ENCODE results near the gene ZNF684. TPM values are rescaled to one million over a fixed set of nuclear protein-coding genes. Genes with fewer than 3 reads are reported as not detected.
"Not testable (repeated sequence)": the region's sequence is repeated elsewhere in the genome, so short reads cannot be mapped to it uniquely, and the experiment has no call there.

The ZNF684 gene
- total RNA-seq, 1 donor from 2014 or later = 1.3 TPM

DNA sequence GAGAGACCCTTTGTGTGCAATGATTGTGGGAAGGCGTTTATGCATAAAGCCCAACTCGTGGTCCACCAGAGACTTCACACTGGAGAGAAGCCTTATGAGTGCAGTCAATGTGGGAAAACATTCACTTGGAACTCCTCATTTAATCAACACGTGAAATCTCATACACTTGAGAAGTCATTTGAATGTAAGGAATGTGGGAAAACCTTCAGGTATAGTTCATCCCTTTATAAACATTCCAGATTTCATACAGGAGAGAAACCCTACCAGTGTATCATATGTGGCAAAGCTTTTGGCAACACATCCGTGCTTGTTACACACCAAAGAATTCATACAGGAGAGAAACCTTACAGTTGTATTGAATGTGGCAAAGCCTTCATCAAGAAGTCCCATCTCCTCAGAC, 15.5 kb downstream of the ZNF684 start:
- FAIRE-seq (no peak), DNase-seq (ENCODE audit: low read depth) (no peak)
- no peaks in the 10 kb centered on the region for H3K36me3 ChIP-seq (ENCODE audit: control insufficient read depth, insufficient read depth, low read length)
- TF ChIP-seq, protein P1, sequence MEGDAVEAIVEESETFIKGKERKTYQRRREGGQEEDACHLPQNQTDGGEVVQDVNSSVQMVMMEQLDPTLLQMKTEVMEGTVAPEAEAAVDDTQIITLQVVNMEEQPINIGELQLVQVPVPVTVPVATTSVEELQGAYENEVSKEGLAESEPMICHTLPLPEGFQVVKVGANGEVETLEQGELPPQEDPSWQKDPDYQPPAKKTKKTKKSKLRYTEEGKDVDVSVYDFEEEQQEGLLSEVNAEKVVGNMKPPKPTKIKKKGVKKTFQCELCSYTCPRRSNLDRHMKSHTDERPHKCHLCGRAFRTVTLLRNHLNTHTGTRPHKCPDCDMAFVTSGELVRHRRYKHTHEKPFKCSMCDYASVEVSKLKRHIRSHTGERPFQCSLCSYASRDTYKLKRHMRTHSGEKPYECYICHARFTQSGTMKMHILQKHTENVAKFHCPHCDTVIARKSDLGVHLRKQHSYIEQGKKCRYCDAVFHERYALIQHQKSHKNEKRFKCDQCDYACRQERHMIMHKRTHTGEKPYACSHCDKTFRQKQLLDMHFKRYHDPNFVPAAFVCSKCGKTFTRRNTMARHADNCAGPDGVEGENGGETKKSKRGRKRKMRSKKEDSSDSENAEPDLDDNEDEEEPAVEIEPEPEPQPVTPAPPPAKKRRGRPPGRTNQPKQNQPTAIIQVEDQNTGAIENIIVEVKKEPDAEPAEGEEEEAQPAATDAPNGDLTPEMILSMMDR (IDR thresholded peaks at IDR 0.05; ENCODE audit: insufficient read depth, low read length, severe bottlenecking) = no peak
- no peak overlapping the region for H3K4me3 ChIP-seq (ENCODE audit: low read depth, low read length)
- no peaks in the 10 kb centered on the region for H3K27me3 ChIP-seq (ENCODE audit: control insufficient read depth, insufficient read depth, low read length)

DNA sequence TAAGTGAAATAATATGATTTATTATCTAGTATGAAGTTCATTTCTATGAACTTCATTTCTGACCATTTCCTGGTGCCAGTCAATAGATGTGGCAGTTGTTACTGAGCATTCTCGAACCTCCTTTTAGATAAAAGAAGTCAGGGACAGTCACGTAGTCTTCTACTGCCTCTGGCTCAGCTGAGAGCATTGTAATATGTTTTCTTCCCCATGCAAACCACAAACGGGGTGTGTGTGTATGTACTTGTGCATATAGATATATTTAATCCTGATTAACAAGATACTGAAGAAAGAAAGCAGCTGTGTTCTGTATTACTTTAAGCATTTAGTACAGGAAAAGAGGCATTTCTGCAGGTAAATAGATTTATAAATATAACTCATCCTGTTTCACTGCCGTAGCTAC, 21.6 kb downstream of the ZNF684 start:
- FAIRE-seq = no peak
- TF ChIP-seq, protein P1 (IDR thresholded peaks at IDR 0.05; ENCODE audit: insufficient read depth, low read length, severe bottlenecking) = no peak

DNA sequence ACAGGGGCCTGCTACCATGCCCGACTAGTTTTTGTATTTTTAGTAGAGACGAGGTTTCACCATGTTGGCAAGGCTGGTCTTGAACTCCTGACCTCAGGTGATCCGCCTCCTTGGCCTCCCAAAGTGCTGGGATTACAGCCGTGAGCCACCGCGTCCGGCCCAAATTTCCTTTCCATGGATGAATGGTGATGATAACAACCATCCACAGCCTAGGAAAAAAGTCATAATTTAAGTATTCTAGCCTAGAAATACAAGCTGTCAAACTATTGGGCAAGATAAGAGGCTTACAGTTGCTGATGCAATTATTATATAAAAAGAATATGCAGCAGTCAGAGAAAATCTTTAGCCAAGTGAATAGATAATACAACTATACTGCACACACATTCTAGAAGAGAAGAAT, 23.4 kb downstream of the ZNF684 start:
- not testable (repeated sequence) for DNase-seq (ENCODE audit: low read depth); H3K36me3 ChIP-seq (ENCODE audit: control insufficient read depth, insufficient read depth, low read length); H3K4me3 ChIP-seq (ENCODE audit: low read depth, low read length); H3K27me3 ChIP-seq (ENCODE audit: control insufficient read depth, insufficient read depth, low read length); FAIRE-seq

More for the DNA sequence above, 21.6 kb downstream of the ZNF684 start:
- no peaks in the 10 kb centered on the region for H3K27me3 ChIP-seq (ENCODE audit: control insufficient read depth, insufficient read depth, low read length)
- no peak for DNase-seq (ENCODE audit: low read depth)
- no peak overlapping the region for H3K4me3 ChIP-seq (ENCODE audit: low read depth, low read length)
- H3K36me3 ChIP-seq (ENCODE audit: control insufficient read depth, insufficient read depth, low read length) = no peaks in the 10 kb centered on the region

DNA sequence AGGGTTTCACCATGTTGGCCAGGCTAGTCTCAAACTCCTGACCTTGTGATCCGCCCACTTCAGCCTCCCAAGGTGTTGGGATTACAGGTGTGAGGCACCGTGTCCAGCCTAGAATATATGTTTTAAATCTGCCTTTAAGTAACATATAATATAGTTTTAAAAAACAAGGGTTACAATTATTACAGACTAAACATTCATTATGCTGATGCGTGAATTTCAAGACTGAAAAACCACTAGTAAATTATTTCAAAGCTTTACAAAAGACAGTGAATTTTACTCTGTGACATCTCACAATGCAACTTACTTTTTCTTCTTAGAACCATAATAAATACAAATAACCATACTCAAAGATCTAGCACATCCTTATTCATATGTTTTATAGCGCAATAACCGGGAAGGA, 24.7 kb downstream of the ZNF684 start:
- TF ChIP-seq, protein P1 (IDR thresholded peaks at IDR 0.05; ENCODE audit: insufficient read depth, low read length, severe bottlenecking) = no peak
- Histone ChIP-seq H3K27me3 (ENCODE audit: control insufficient read depth, insufficient read depth, low read length) (no peaks in the 10 kb centered on the region), H3K36me3 (ENCODE audit: control insufficient read depth, insufficient read depth, low read length) (no peaks in the 10 kb centered on the region), H3K4me3 (ENCODE audit: low read depth, low read length) (no peak overlapping the region)
- FAIRE-seq = no peak
- DNase-seq (ENCODE audit: low read depth) = no peak

DNA sequence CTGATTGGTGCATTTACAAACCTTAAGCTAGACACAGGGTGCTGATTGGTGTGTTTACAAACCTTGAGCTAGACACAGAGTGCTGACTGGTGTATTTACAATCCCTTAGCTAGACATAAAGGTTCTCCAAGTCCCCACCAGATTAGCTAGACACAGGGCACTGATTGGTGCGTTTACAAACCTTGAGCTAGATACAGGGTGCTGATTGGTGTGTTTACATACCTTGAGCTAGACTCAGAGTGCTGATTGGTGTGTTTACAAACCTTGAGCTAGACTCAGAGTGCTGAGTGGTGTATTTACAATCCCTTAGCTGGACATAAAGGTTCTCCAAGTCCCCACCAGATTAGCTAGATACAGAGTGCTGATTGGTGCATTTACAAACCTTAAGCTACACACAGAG, 26.8 kb downstream of the ZNF684 start:
- not testable (repeated sequence) for H3K4me3 ChIP-seq (ENCODE audit: low read depth, low read length); H3K36me3 ChIP-seq (ENCODE audit: control insufficient read depth, insufficient read depth, low read length); DNase-seq (ENCODE audit: low read depth); H3K27me3 ChIP-seq (ENCODE audit: control insufficient read depth, insufficient read depth, low read length); FAIRE-seq

DNA sequence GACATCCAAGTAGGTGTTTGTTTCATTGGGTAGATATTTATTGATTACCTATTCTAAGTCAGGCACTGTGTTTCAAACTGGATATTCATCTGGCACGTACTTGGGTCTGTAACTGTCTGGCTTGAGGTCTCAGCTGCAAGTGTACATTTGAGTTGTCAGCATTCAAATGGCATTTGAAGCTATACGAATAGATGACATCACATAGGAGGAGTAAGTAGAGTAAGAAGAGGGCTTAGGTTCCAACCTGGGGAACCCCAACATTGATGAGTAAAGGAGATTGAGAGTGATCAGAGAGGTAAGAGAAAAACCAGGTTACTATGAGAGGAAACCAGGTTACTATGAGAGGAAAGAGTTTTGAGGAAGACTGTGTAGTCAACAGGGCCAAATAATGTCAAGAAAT, 30.7 kb downstream of the ZNF684 start:
- no peak overlapping the region for H3K4me3 ChIP-seq (ENCODE audit: low read depth, low read length)
- DNase-seq (ENCODE audit: low read depth) = no peak
- no peak for FAIRE-seq
- no peaks in the 10 kb centered on the region for H3K27me3 ChIP-seq (ENCODE audit: control insufficient read depth, insufficient read depth, low read length)
- TF ChIP-seq, protein P1 (IDR thresholded peaks at IDR 0.05; ENCODE audit: insufficient read depth, low read length, severe bottlenecking) = no peak
- H3K36me3 ChIP-seq (ENCODE audit: control insufficient read depth, insufficient read depth, low read length) = no peaks in the 10 kb centered on the region

DNA sequence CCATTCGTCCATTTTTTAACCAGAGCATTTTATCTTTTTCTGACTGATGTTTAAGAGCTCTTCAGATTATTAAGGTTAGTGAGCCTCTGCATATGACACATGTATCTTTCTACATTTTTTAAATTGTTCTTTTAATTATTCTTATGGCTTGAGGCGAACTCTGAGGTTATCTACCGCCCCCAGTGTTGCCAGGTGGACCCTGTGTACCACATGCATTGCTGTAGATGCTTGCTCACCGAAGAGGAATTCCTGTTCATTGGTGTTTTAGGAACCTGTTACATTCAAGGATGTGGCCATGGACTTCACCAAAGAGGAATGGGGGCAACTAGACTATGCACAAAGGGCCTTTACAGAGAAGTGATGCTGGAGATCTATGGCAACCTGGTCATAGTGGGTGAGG, 31.8 kb downstream of the ZNF684 start:
- Histone ChIP-seq H3K4me3 (ENCODE audit: low read depth, low read length) (no peak overlapping the region), H3K27me3 (ENCODE audit: control insufficient read depth, insufficient read depth, low read length) (no peaks in the 10 kb centered on the region), H3K36me3 (ENCODE audit: control insufficient read depth, insufficient read depth, low read length) (no peaks in the 10 kb centered on the region)
- no peak for DNase-seq (ENCODE audit: low read depth)
- no peak for FAIRE-seq
- TF ChIP-seq, protein P1 (IDR thresholded peaks at IDR 0.05; ENCODE audit: insufficient read depth, low read length, severe bottlenecking) = no peak
